WTC11 (cell line): ENCODE data around the gene IPP. TPM values are rescaled to one million over a fixed set of nuclear protein-coding genes. Genes with fewer than 3 reads are reported as not detected.
"Not testable (repeated sequence)": the region's sequence is repeated elsewhere in the genome, so short reads cannot be mapped to it uniquely, and the experiment has no call there.

Experiments used
- ATAC-seq: fragments of 200-7000 bp; cut with Tn5 transposase; 2 replicates; pipeline ENCODE4 v1.10.0; 2021; ENCODE audit warnings: mild to moderate bottlenecking, moderate library complexity
- CTCF ChIA-PET: fragments of 300-600 bp; sonication (Branson Sonifier 250); formaldehyde crosslinking; loops from one replicate; lab custom pipeline; 2021; ENCODE audit warnings: antibody characterized with exemption; lab: Charles Lee
- POLR2A ChIA-PET: fragments of 350-600 bp; sonication (Branson Sonifier 250); formaldehyde crosslinking; loops from one replicate; lab custom pipeline; 2021; ENCODE audit warnings: antibody characterized with exemption; lab: Charles Lee
- DNase-seq: peaks from one replicate; pipeline ENCODE4 v3.0.0; 2021; ENCODE audit warnings: low spot score
- H3K27ac Mint-ChIP-seq: 2 replicates; pipeline ENCODE4 v1.8.0; 2021; ENCODE audit warnings: mixed read lengths
- H3K27me3 Mint-ChIP-seq: 2 replicates; pipeline ENCODE4 v1.8.0; 2021; ENCODE audit warnings: low read depth, mild to moderate bottlenecking, moderate library complexity, mixed read lengths
- H3K36me3 Mint-ChIP-seq: 2 replicates; pipeline ENCODE4 v1.8.0; 2021; ENCODE audit warnings: mixed read lengths
- H3K4me1 Mint-ChIP-seq: 2 replicates; pipeline ENCODE4 v1.8.0; 2022; ENCODE audit warnings: mixed read lengths
- H3K4me3 Mint-ChIP-seq: 2 replicates; pipeline ENCODE4 v1.8.0; 2021; ENCODE audit warnings: mild to moderate bottlenecking, moderate library complexity, mixed read lengths
- H3K9me3 Mint-ChIP-seq: 2 replicates; pipeline ENCODE4 v1.8.0; 2021; ENCODE audit warnings: mixed read lengths
- CREB1 ChIP-seq: sonication (generic); formaldehyde crosslinking; IDR thresholded peaks from 2 replicates; pipeline ENCODE4 v1.8.0; 2023; ENCODE audit warnings: mild to moderate bottlenecking, missing genetic modification reagents
- ESRRA ChIP-seq: sonication (generic); formaldehyde crosslinking; IDR thresholded peaks from 2 replicates; pipeline ENCODE4 v1.8.1; 2022; ENCODE audit warnings: mild to moderate bottlenecking, missing genetic modification reagents, borderline replicate concordance
- ETV6 ChIP-seq: sonication (generic); formaldehyde crosslinking; IDR thresholded peaks from 2 replicates; pipeline ENCODE4 v1.8.1; 2022; ENCODE audit warnings: mild to moderate bottlenecking, missing genetic modification reagents
- FOXK1 ChIP-seq: sonication (generic); formaldehyde crosslinking; IDR thresholded peaks from 2 replicates; pipeline ENCODE4 v1.8.0; 2022; ENCODE audit warnings: mild to moderate bottlenecking, moderate library complexity, missing genetic modification reagents
- FOXP1 ChIP-seq: sonication (generic); formaldehyde crosslinking; IDR thresholded peaks from 2 replicates; pipeline ENCODE4 v1.8.0; 2022; ENCODE audit warnings: missing genetic modification reagents, mild to moderate bottlenecking, moderate library complexity, borderline replicate concordance
- GABPB1 ChIP-seq: sonication (generic); formaldehyde crosslinking; IDR thresholded peaks from 2 replicates; pipeline ENCODE4 v1.8.1; 2023; ENCODE audit warnings: mild to moderate bottlenecking, missing genetic modification reagents
- GTF2I ChIP-seq: fragments of 250-450 bp; sonication (Bioruptor Pico); conservative IDR thresholded peaks from 2 replicates; pipeline ENCODE4 v1.4.0; 2021; ENCODE audit warnings: mild to moderate bottlenecking
- MYBL2 ChIP-seq: sonication (generic); formaldehyde crosslinking; IDR thresholded peaks from 2 replicates; pipeline ENCODE4 v1.8.1; 2023; ENCODE audit warnings: mild to moderate bottlenecking, moderate library complexity, missing genetic modification reagents
- NFE2L1 ChIP-seq: sonication (generic); formaldehyde crosslinking; IDR thresholded peaks from 2 replicates; pipeline ENCODE4 v1.8.1; 2023; ENCODE audit warnings: missing genetic modification reagents
- PRRX2 ChIP-seq: fragments of 250-450 bp; sonication (Bioruptor Pico); IDR thresholded peaks from 2 replicates; pipeline ENCODE4 v1.8.0; 2021; ENCODE audit warnings: mild to moderate bottlenecking
- SMAD3 ChIP-seq: sonication (generic); formaldehyde crosslinking; IDR thresholded peaks from 2 replicates; pipeline ENCODE4 v1.8.0; 2022; ENCODE audit warnings: missing genetic modification reagents, mild to moderate bottlenecking, borderline replicate concordance
- SP1 ChIP-seq: sonication (generic); formaldehyde crosslinking; conservative IDR thresholded peaks from 2 replicates; pipeline ENCODE4 v1.8.1; 2022; ENCODE audit warnings: missing genetic modification reagents
- ZNF232 ChIP-seq: sonication (generic); formaldehyde crosslinking; IDR thresholded peaks from 2 replicates; pipeline ENCODE4 v1.8.0; 2022; ENCODE audit warnings: mild to moderate bottlenecking, missing genetic modification reagents
- total RNA-seq: library from RNA; stranded (reverse); gene quantifications from 3 replicates; pipeline ENCODE4 v1.2.3, GENCODE V29; 2021
- TF ChIP-seq, protein P1 (sequence below): sonication (generic); formaldehyde crosslinking; IDR thresholded peaks from 2 replicates; pipeline ENCODE4 v1.8.0; 2022; ENCODE audit warnings: mild to moderate bottlenecking, missing genetic modification reagents
- TF ChIP-seq, protein P2 (sequence below): sonication (generic); formaldehyde crosslinking; IDR thresholded peaks from 2 replicates; pipeline ENCODE4 v1.8.1; 2022; ENCODE audit warnings: missing genetic modification reagents, borderline replicate concordance
- TF ChIP-seq, protein P3 (sequence below): sonication (generic); formaldehyde crosslinking; IDR thresholded peaks from 2 replicates; pipeline ENCODE4 v1.8.0; 2022; ENCODE audit warnings: missing genetic modification reagents
- TF ChIP-seq, protein P4 (sequence below): sonication (generic); formaldehyde crosslinking; IDR thresholded peaks from 2 replicates; pipeline ENCODE4 v1.8.1; 2022; ENCODE audit warnings: low read depth, mild to moderate bottlenecking, moderate library complexity, missing genetic modification reagents, borderline replicate concordance

Gene IPP
- total RNA-seq, 1 experiment from 2014 or later: 6.3 TPM

DNA sequence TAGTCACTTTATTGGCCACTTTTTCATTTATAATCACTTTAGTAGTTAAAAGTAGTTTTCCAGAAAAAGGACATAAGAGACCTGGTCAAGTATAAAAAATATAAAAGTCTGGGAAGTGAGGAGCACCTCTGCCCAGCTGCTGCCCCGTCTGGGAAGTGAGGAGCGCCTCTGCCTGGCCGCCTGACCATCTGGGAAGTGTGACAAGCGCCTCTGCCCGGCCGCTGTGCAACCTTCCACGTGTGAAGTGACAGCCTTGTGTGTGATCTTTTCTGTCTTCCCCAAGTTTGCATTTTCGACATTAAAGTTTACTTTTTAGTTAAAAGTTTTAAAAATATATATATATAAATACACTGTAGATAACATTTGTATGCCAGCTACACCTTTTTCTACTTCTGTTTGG, 56.6 kb downstream of the IPP start:
- CTCF ChIA-PET: not testable (repeated sequence)

DNA sequence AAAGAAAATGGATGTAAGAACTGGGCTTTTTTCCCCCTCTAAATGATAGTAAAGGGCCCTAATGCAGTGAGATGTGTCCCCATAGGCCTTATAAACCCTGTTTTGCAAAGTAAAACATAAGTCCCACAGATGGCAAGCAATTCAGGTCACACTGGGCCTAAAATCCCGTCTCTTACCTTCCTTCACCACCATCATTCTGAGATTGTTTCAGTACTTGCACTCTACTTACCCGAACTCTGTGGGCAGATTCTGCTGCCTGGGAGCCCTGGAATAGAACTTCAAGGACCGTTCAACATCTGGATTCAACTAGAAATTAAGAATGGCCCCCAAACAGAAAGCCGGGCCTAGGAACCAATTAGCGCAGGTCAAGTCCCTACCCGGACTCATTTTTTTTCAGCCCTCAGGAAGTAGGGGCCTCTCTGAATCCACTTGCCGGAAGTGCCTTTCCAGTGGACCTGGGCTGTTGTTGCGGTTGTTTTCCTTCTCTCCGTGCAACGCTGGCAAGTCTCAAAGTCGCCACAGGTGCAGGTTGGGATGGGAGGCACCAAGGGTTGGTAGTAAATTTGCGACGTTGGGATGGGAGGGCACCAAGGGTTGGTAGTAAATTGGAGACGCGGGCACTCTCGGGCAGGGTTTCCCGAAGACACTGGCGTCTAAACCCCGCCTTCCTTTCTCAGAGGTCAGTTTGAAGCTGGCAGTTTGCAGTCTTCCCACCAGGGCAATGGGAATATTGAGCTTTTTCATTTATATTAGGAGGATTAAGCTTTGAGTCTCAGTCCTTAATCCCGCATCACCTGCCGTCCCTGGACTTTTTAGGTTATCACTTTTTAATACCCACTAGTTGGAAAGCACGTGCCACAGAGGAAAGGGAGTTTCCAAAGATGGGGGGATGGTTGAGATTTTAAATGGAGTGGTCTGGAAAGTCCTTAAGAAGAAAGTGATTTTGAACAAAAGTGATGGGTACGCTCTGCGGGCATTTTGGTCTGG, 62.4 kb downstream of the IPP start, which contains the start of gene TMEM69:
Gene TMEM69 (plus strand): TSS at position 428 of the 987 bp plus-strand sequence. CDS start 2,888 bp downstream, outside the sequence.
- DNase-seq (peak; percentile 72), ATAC-seq (peak; percentile 11)
- Mint-ChIP-seq H3K27ac (peak within 1 kb of the TSS; percentile 99), H3K27me3 (no peaks in the 10 kb centered on the region; the same call in 1 of the 2 replicates), H3K9me3 (no peaks in the 10 kb centered on the region), H3K36me3 (peaks cover 16% of the 10 kb centered on the region), H3K4me3 (peak within 1 kb of the TSS; percentile 98), H3K4me1 (peaks cover 14% of the 10 kb centered on the region)
- TF ChIP-seq FOXK1 (CRISPR knock-in tag) (peak; percentile 88), MYBL2 (CRISPR knock-in tag) (peak; percentile 43; the same call in 1 of the 2 replicates), FOXP1 (CRISPR knock-in tag) (peak; percentile 66; the same call in 1 of the 2 replicates), GTF2I (CRISPR knock-in tag) (0 out of 2 replicates have a peak, but pooled peaks have one; percentile 35), ZNF232 (CRISPR knock-in tag) (0 out of 2 replicates have a peak, but pooled peaks have one; percentile 70), NFE2L1 (CRISPR knock-in tag) (0 out of 2 replicates have a peak, but pooled peaks have one; percentile 40), CREB1 (CRISPR knock-in tag) (no peak), ESRRA (CRISPR knock-in tag) (no peak), PRRX2 (CRISPR knock-in tag) (no peak), SMAD3 (CRISPR knock-in tag) (peak; percentile 39; the same call in 1 of the 2 replicates), GABPB1 (peak; percentile 52; the same call in 1 of the 2 replicates), SP1 (CRISPR knock-in tag) (0 out of 2 replicates have a peak, but pooled peaks have one; percentile 62), ETV6 (peak; percentile 53; the same call in 1 of the 2 replicates)
- TF ChIP-seq, protein P1, sequence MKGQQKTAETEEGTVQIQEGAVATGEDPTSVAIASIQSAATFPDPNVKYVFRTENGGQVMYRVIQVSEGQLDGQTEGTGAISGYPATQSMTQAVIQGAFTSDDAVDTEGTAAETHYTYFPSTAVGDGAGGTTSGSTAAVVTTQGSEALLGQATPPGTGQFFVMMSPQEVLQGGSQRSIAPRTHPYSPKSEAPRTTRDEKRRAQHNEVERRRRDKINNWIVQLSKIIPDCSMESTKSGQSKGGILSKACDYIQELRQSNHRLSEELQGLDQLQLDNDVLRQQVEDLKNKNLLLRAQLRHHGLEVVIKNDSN: peak; percentile 32; the same call in 1 of the 2 replicates
- TF ChIP-seq, protein P2, sequence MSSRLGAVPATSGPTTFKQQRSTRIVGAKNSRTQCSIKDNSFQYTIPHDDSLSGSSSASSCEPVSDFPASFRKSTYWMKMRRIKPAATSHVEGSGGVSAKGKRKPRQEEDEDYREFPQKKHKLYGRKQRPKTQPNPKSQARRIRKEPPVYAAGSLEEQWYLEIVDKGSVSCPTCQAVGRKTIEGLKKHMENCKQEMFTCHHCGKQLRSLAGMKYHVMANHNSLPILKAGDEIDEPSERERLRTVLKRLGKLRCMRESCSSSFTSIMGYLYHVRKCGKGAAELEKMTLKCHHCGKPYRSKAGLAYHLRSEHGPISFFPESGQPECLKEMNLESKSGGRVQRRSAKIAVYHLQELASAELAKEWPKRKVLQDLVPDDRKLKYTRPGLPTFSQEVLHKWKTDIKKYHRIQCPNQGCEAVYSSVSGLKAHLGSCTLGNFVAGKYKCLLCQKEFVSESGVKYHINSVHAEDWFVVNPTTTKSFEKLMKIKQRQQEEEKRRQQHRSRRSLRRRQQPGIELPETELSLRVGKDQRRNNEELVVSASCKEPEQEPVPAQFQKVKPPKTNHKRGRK (CRISPR knock-in tag): no peak
- TF ChIP-seq, protein P3, sequence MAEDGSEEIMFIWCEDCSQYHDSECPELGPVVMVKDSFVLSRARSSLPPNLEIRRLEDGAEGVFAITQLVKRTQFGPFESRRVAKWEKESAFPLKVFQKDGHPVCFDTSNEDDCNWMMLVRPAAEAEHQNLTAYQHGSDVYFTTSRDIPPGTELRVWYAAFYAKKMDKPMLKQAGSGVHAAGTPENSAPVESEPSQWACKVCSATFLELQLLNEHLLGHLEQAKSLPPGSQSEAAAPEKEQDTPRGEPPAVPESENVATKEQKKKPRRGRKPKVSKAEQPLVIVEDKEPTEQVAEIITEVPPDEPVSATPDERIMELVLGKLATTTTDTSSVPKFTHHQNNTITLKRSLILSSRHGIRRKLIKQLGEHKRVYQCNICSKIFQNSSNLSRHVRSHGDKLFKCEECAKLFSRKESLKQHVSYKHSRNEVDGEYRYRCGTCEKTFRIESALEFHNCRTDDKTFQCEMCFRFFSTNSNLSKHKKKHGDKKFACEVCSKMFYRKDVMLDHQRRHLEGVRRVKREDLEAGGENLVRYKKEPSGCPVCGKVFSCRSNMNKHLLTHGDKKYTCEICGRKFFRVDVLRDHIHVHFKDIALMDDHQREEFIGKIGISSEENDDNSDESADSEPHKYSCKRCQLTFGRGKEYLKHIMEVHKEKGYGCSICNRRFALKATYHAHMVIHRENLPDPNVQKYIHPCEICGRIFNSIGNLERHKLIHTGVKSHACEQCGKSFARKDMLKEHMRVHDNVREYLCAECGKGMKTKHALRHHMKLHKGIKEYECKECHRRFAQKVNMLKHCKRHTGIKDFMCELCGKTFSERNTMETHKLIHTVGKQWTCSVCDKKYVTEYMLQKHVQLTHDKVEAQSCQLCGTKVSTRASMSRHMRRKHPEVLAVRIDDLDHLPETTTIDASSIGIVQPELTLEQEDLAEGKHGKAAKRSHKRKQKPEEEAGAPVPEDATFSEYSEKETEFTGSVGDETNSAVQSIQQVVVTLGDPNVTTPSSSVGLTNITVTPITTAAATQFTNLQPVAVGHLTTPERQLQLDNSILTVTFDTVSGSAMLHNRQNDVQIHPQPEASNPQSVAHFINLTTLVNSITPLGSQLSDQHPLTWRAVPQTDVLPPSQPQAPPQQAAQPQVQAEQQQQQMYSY (CRISPR knock-in tag): peak; percentile 44; the same call in 1 of the 2 replicates
- TF ChIP-seq, protein P4, sequence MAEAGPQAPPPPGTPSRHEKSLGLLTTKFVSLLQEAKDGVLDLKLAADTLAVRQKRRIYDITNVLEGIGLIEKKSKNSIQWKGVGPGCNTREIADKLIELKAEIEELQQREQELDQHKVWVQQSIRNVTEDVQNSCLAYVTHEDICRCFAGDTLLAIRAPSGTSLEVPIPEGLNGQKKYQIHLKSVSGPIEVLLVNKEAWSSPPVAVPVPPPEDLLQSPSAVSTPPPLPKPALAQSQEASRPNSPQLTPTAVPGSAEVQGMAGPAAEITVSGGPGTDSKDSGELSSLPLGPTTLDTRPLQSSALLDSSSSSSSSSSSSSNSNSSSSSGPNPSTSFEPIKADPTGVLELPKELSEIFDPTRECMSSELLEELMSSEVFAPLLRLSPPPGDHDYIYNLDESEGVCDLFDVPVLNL (CRISPR knock-in tag): no peak
- CTCF ChIA-PET: interaction anchor here (1.0 to 1.1 kb wide), 2 partner anchors 167 to 194 kb away, joined by 3 read pairs; no protein-coding TSS in a partner anchor
- POLR2A ChIA-PET: interaction anchor here (0.5 to 2.3 kb wide), 5 partner anchors 11 to 306 kb away, joined by 3 to 10 read pairs (median 4); partner anchors contain the start of gene NASP

More for the DNA sequence above, 56.6 kb downstream of the IPP start:
- POLR2A ChIA-PET, H3K4me1 Mint-ChIP-seq, DNase-seq, H3K27ac Mint-ChIP-seq, ATAC-seq, H3K27me3 Mint-ChIP-seq, H3K9me3 Mint-ChIP-seq, H3K4me3 Mint-ChIP-seq: not testable (repeated sequence)
- peaks cover 24% of the 10 kb centered on the region for H3K36me3 Mint-ChIP-seq
